Natural killer cell (primary cell): ENCODE measurements around the gene TNNT2. TPM values are rescaled to one million over a fixed set of nuclear protein-coding genes. Genes with fewer than 3 reads are reported as not detected.

Experiments
- ATAC-seq, 3 donors: fragments of 150-1000 bp in 2 of 3; fragments of 200-7000 bp in 1 of 3; cut with Tn5 transposase; 1 replicate in 1 of 3; 2 replicates in 2 of 3; pipeline ENCODE4 v1.10.0; 2021; ENCODE audit warnings: mild to moderate bottlenecking in 2 of 3, moderate library complexity in 2 of 3
- DNase-seq, 2 donors: peaks; one replicate each; pipeline versions ENCODE4 v3.0.0 to v3.0.0-alpha.2; 2013 to 2021; ENCODE audit warnings: mixed read lengths in 1 of 2
- H3K27ac ChIP-seq: one replicate; pipeline ENCODE4 v1.5.1; 2013; ENCODE audit warnings: mild to moderate bottlenecking, low read length
- H3K27me3 ChIP-seq: one replicate; pipeline ENCODE4 v1.6.1; 2013; ENCODE audit warnings: low read length; ENCODE audit not compliant: control insufficient read depth, insufficient read depth
- H3K36me3 ChIP-seq: one replicate; pipeline ENCODE4 v1.6.1; 2013; ENCODE audit warnings: low read length; ENCODE audit not compliant: control insufficient read depth, insufficient read depth
- H3K4me1 ChIP-seq: one replicate; pipeline ENCODE4 v1.6.1; 2013; ENCODE audit warnings: low read length; ENCODE audit not compliant: control insufficient read depth, insufficient read depth
- H3K4me3 ChIP-seq: one replicate; pipeline ENCODE4 v1.5.1; 2013; ENCODE audit warnings: low read length
- H3K9me3 ChIP-seq: one replicate; pipeline ENCODE4 v1.6.1; 2013; ENCODE audit warnings: low read length; ENCODE audit not compliant: control insufficient read depth, insufficient read depth
- H3K27ac Mint-ChIP-seq, 2 donors: one replicate each; pipeline ENCODE4 v1.8.0; 2022; ENCODE audit warnings: mild to moderate bottlenecking in 2 of 2, mixed read lengths in 2 of 2, moderate library complexity in 1 of 2
- H3K27me3 Mint-ChIP-seq, 2 donors: one replicate each; pipeline ENCODE4 v1.8.0; 2022; ENCODE audit warnings: low read depth in 2 of 2, mixed read lengths in 2 of 2
- H3K36me3 Mint-ChIP-seq: one replicate; pipeline ENCODE4 v1.8.0; 2022; ENCODE audit warnings: mixed read lengths
- H3K4me1 Mint-ChIP-seq, 2 donors: one replicate each; pipeline ENCODE4 v1.8.0; 2022; ENCODE audit warnings: mixed read lengths in 2 of 2
- H3K4me3 Mint-ChIP-seq: one replicate; pipeline ENCODE4 v1.8.0; 2022; ENCODE audit warnings: mild to moderate bottlenecking, moderate library complexity, mixed read lengths
- H3K9me3 Mint-ChIP-seq, 2 donors: one replicate each; pipeline ENCODE4 v1.8.0; 2022; ENCODE audit warnings: mixed read lengths in 2 of 2
- WGBS: methylation state at CpG from one replicate; pipeline ENCODE4 v1.1.7; 2013; ENCODE audit warnings: missing lambda C conversion rate; ENCODE audit not compliant: insufficient coverage; 5-methylcytosine and 5-hydroxymethylcytosine counted together
- intact Hi-C: fragments of 100-400 bp; cut with micrococcal nuclease; formaldehyde crosslinking; loops from one replicate; pipeline ENCODE4 v1.14.2; 2022
- total RNA-seq, 4 donors: library from RNA; stranded (reverse); fragments of 120-200 nt in 1 of 4; gene quantifications; one replicate each; pipeline versions ENCODE4 v1.2.3 to v1.2.4, GENCODE V29; 2013 to 2022
- TF ChIP-seq, protein P1 (sequence below): fragments of 200-600 bp; IDR thresholded peaks from one replicate; pipeline ENCODE4 v1.8.0; 2022; ENCODE audit warnings: antibody characterized with exemption

The TNNT2 gene
- total RNA-seq, 3 donors from 2014 or later (not counting 1 experiment from before 2014, with no cell fraction given), result not detected

DNA sequence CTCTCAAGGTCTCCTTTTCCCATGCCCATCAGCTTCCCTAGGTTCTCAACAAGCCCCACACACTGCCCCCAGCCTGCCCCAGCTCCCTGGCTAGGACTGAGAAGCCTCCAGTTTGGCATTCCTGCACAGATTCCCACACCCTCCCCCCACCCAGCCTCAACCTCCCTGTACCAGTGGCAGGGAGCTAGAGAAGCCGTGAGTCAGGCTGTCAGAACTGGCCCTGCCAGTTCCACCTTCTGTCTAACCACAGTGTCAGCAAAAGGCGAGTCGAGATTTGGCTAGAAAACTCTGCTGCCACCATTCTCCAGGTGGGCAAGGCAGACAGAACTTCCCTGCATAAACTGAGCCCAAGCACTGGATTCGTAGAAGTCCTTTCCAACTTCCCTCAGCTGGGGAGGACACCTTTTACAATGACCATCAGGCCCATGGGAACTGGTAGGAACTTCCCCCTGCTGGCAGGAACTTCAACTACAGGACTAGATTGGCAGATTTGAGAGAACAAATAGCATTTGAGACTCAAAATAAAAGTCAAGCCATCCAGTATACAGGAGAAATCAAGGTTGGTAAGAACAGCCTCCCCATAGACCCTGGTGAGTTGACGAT lies 31.0 kb downstream of the TNNT2 start:
- H3K4me1 ChIP-seq, result no peaks in the 10 kb centered on the region
- H3K9me3 ChIP-seq, result no peaks in the 10 kb centered on the region
- no peaks in the 10 kb centered on the region for H3K4me1 Mint-ChIP-seq
- H3K27me3 Mint-ChIP-seq, result peaks cover 12 to 22% of the 10 kb centered on the region in 2 donors
- H3K9me3 Mint-ChIP-seq, result no peaks in the 10 kb centered on the region
- H3K4me3 Mint-ChIP-seq, result no peak overlapping the region
- no peaks in the 10 kb centered on the region for H3K36me3 Mint-ChIP-seq
- intact Hi-C loops, result no loop called here
- no peaks in the 10 kb centered on the region for H3K27me3 ChIP-seq
- 56% methylated on average over 5 of the region's 5 CpGs for WGBS
- no peak for ATAC-seq
- TF ChIP-seq, protein P1, sequence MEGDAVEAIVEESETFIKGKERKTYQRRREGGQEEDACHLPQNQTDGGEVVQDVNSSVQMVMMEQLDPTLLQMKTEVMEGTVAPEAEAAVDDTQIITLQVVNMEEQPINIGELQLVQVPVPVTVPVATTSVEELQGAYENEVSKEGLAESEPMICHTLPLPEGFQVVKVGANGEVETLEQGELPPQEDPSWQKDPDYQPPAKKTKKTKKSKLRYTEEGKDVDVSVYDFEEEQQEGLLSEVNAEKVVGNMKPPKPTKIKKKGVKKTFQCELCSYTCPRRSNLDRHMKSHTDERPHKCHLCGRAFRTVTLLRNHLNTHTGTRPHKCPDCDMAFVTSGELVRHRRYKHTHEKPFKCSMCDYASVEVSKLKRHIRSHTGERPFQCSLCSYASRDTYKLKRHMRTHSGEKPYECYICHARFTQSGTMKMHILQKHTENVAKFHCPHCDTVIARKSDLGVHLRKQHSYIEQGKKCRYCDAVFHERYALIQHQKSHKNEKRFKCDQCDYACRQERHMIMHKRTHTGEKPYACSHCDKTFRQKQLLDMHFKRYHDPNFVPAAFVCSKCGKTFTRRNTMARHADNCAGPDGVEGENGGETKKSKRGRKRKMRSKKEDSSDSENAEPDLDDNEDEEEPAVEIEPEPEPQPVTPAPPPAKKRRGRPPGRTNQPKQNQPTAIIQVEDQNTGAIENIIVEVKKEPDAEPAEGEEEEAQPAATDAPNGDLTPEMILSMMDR, result no peak
- DNase-seq, result no peak
- no peaks in the 10 kb centered on the region for H3K36me3 ChIP-seq
- H3K27ac Mint-ChIP-seq, result no peak overlapping the region
- no peak overlapping the region for H3K4me3 ChIP-seq
- H3K27ac ChIP-seq, result no peak overlapping the region

DNA sequence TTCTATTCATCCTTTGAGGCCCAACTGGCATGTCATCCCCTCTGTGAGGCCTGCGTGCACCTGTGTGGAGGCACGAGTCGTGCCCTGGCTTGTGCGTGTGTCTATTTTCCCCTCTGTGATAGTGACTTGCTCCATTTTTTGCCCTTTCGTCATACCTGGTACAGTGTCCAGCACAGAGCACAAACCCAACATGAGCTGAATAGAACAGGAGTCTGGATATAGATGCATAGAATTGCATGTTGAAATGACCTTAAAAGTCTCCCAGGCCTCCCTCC lies 32.5 kb downstream of the TNNT2 start:
- Histone ChIP-seq H3K27ac (no peak overlapping the region), H3K4me3 (no peak overlapping the region), H3K9me3 (no peaks in the 10 kb centered on the region), H3K36me3 (no peaks in the 10 kb centered on the region), H3K4me1 (no peaks in the 10 kb centered on the region), H3K27me3 (no peaks in the 10 kb centered on the region)
- WGBS, result 90% methylated on average over 5 of the region's 5 CpGs
- TF ChIP-seq, protein P1, result no peak
- no peaks in the 10 kb centered on the region for H3K9me3 Mint-ChIP-seq
- intact Hi-C loops, result no loop called here
- H3K27me3 Mint-ChIP-seq, result peaks cover 22% of the 10 kb centered on the region in 2 donors
- H3K36me3 Mint-ChIP-seq, result no peaks in the 10 kb centered on the region
- DNase-seq (no peak), ATAC-seq (no peak)
- no peaks in the 10 kb centered on the region for H3K4me1 Mint-ChIP-seq
- H3K4me3 Mint-ChIP-seq, result no peak overlapping the region
- no peak overlapping the region for H3K27ac Mint-ChIP-seq

DNA sequence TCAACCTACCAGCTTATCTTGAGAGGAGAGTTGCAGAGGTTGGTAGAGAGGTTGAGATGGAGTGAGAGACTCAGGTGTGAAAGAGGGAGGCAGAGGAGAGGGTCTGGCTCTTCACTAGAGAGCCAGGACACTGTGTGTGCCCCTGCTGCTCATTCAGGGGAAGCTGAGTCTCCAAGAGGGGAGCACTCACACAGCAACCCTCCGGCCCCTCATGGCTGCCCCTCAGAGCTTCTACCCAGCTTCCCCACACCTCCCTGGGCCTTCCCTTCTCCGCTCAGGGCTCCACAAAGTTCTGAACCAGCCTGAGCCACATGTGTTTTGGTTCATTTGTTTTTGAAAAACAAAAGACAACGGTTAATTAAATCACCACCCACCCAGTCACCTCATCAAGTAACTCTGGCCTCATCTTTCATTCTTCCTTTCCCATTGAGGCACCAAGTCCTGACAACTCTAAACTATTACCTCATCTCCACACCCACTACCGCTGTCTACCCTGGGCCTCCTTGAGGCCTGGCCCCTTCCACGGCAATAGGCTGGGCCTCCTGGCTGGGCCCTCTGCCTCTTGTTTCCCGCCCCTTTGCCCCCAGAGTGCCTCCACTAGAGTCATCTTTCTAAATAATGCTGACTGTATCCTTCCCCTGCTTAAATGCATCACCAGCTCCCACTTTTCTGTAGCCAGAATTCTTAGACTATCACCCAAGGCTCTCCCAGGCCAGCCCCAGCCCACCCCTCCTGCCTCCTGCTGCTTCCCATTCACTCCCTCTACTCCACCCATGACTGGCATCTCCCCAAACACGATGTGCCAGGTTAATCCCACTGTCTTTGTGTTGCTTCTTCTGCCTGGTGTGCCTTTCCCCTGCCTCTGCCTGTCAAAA lies 33.0 kb downstream of the TNNT2 start:
- WGBS, result 74% methylated on average over 7 of the region's 7 CpGs
- no peaks in the 10 kb centered on the region for H3K36me3 Mint-ChIP-seq
- H3K4me3 Mint-ChIP-seq, result no peak overlapping the region

More for the DNA sequence above, 33.0 kb downstream of the TNNT2 start:
- Mint-ChIP-seq H3K27me3 (peaks cover 23 to 27% of the 10 kb centered on the region in 2 donors), H3K9me3 (no peaks in the 10 kb centered on the region), H3K4me1 (no peaks in the 10 kb centered on the region), H3K27ac (no peak overlapping the region)
- Histone ChIP-seq H3K27ac (no peak overlapping the region), H3K4me1 (no peaks in the 10 kb centered on the region), H3K4me3 (no peak overlapping the region), H3K36me3 (no peaks in the 10 kb centered on the region), H3K9me3 (no peaks in the 10 kb centered on the region), H3K27me3 (no peaks in the 10 kb centered on the region)
- DNase-seq (no peak), ATAC-seq (no peak)
- TF ChIP-seq, protein P1, result no peak
- intact Hi-C loops, result no loop called here
